Left lung (tissue), 10 donors: Measurements from ENCODE around the gene ZBBX. TPM values are rescaled to one million over a fixed set of nuclear protein-coding genes. Genes with fewer than 3 reads are reported as not detected.

ENCODE experiments used
- ATAC-seq: fragments of 200-7000 bp; cut with Tn5 transposase; one replicate; pipeline ENCODE4 v1.9.1; 2020; ENCODE audit warnings: moderate library complexity
- DNase-seq, 4 donors: peaks; one replicate each; pipeline ENCODE4 v3.0.0-alpha.2; 2013 to 2020
- H3K27ac ChIP-seq, 2 donors: fragments of 200-600 bp; sonication (generic) in 1 of 2; one replicate each; pipeline versions ENCODE4 v1.5.0 to v1.8.0; 2020 to 2021
- H3K27me3 ChIP-seq, 2 donors: fragments of 200-600 bp; sonication (generic) in 1 of 2; one replicate each; pipeline versions ENCODE4 v1.5.0 to v1.8.0; 2020 to 2021
- H3K36me3 ChIP-seq, 2 donors: fragments of 200-600 bp; sonication (generic) in 1 of 2; one replicate each; pipeline versions ENCODE4 v1.5.0 to v1.8.0; 2020 to 2021
- H3K4me1 ChIP-seq, 2 donors: fragments of 200-600 bp; one replicate each; pipeline ENCODE4 v1.8.0; 2021
- H3K4me3 ChIP-seq, 2 donors: fragments of 200-600 bp; sonication (generic) in 1 of 2; one replicate each; pipeline versions ENCODE4 v1.5.0 to v1.8.0; 2020 to 2021; ENCODE audit warnings: mild to moderate bottlenecking in 1 of 2
- H3K9me3 ChIP-seq, 2 donors: fragments of 200-600 bp; sonication (generic) in 1 of 2; one replicate each; pipeline versions ENCODE4 v1.5.0 to v1.8.0; 2020 to 2021
- intact Hi-C, 2 donors: fragments of 100-400 bp; cut with DNase I; formaldehyde crosslinking; loops; one replicate each; pipeline versions ENCODE4 v1.11.2 to v1.14.2; 2022
- polyA plus RNA-seq, 6 donors: library from polyadenylated mRNA; unstranded; fragments of 120-200 nt; gene quantifications; one replicate each; pipeline ENCODE4 v1.2.1, GENCODE V29; 2013; ENCODE audit not compliant: insufficient read length in 6 of 6
- total RNA-seq, 2 donors: library from RNA; stranded (reverse); fragmentation: NEBNext Ultra II Directional; extraction: Animal tissue kit (Norgen Biotek cat#: 25700); gene quantifications; one replicate each; pipeline ENCODE4 v1.2.1, GENCODE V29; 2021
- TF ChIP-seq, protein P1 (sequence below), 2 donors: fragments of 200-600 bp; sonication (generic) in 1 of 2; IDR thresholded peaks; one replicate each; pipeline versions ENCODE4 v1.5.0 to v1.8.0; 2021; ENCODE audit warnings: antibody characterized with exemption in 2 of 2
- donor health status: DM: no; HTN: yes; CAD: no.
- donor health status: DM: no; HTN: no; CAD: no.

Gene ZBBX
- total and polyA plus RNA-seq, 8 donors, result 1.5 to 9.8 (median 8.0) TPM; not detected in 1

DNA sequence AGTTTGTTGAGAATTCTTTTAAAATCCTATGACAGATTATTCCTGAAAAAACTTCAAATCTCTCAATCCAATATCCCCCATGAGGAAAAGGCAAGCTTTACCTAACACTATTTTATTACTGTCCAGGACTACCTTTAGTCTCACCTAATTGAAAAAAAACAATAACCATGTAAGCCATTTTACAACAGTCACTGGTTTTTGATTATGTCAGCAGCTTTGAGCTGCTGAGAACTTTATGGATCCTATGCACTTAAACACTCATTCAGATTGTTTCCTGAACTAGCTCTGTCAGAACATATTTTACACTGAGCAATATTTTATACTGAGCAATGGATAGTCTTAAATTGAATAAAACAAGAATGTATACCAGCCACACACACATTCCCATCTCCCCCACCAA lies 79.9 kb downstream of the ZBBX start:
- TF ChIP-seq, protein P1, sequence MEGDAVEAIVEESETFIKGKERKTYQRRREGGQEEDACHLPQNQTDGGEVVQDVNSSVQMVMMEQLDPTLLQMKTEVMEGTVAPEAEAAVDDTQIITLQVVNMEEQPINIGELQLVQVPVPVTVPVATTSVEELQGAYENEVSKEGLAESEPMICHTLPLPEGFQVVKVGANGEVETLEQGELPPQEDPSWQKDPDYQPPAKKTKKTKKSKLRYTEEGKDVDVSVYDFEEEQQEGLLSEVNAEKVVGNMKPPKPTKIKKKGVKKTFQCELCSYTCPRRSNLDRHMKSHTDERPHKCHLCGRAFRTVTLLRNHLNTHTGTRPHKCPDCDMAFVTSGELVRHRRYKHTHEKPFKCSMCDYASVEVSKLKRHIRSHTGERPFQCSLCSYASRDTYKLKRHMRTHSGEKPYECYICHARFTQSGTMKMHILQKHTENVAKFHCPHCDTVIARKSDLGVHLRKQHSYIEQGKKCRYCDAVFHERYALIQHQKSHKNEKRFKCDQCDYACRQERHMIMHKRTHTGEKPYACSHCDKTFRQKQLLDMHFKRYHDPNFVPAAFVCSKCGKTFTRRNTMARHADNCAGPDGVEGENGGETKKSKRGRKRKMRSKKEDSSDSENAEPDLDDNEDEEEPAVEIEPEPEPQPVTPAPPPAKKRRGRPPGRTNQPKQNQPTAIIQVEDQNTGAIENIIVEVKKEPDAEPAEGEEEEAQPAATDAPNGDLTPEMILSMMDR (IDR thresholded peaks at IDR 0.05), result no peak
- Histone ChIP-seq H3K27me3 (no peaks in the 10 kb centered on the region), H3K9me3 (peaks cover 0 to 5% of the 10 kb centered on the region in 2 donors), H3K4me3 (no peak overlapping the region), H3K36me3 (no peaks in the 10 kb centered on the region), H3K4me1 (no peaks in the 10 kb centered on the region), H3K27ac (no peak overlapping the region)
- no peak for DNase-seq
- intact Hi-C loops, result no loop called here
- no peak for ATAC-seq

DNA sequence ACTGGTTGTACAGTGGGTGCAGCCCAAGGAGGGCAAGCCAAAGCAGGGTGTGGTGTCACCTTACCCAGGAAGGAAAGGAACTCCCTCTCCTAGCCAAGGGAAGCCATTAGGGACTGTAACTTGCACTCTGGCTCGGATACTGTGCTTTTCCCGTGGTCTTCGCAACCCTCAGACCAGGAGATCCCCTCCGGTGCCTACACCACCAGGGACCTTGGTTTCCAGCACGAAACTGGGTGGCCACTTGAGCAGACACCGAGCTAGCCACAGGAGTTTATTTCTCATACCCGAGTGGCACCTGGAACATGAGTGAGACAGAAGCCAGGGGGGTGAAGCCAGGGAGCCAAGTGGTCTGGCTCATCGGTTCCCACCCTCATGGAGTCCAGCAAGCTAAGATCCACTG lies 90.7 kb downstream of the ZBBX start:
- Histone ChIP-seq H3K27me3 (no peaks in the 10 kb centered on the region), H3K4me3 (no peak overlapping the region), H3K27ac (no peak overlapping the region), H3K4me1 (no peaks in the 10 kb centered on the region), H3K36me3 (no peaks in the 10 kb centered on the region), H3K9me3 (peaks cover 0 to 3% of the 10 kb centered on the region in 2 donors)
- TF ChIP-seq, protein P1 (IDR thresholded peaks at IDR 0.05), result no peak
- intact Hi-C loops, result no loop called here
- no peak for ATAC-seq
- DNase-seq, result no peak

DNA sequence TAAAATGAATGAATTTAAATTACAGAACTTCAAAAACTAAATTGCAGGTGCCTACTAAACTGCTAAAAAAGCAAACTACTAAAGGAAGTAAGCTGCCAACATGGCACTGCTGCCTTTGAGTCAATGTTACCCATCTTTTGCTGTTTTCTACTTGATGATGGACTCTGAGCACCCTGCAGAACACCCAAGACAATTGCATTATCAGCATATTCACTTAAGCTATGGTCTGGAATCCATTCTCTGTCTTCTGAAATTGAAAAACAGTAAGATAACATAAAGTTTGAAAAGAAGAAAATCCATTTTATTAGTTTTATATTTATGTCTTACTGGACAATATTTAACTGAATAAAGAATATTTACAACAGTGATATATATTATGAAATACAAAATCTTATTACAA lies 91.4 kb downstream of the ZBBX start:
- TF ChIP-seq, protein P1 (IDR thresholded peaks at IDR 0.05), result no peak
- no peak overlapping the region for H3K4me3 ChIP-seq
- no peaks in the 10 kb centered on the region for H3K36me3 ChIP-seq
- peaks cover 0 to 3% of the 10 kb centered on the region in 2 donors for H3K9me3 ChIP-seq
- no peaks in the 10 kb centered on the region for H3K4me1 ChIP-seq
- ATAC-seq, result no peak
- intact Hi-C loops, result no loop called here
- no peaks in the 10 kb centered on the region for H3K27me3 ChIP-seq
- DNase-seq, result no peak
- H3K27ac ChIP-seq, result no peak overlapping the region

DNA sequence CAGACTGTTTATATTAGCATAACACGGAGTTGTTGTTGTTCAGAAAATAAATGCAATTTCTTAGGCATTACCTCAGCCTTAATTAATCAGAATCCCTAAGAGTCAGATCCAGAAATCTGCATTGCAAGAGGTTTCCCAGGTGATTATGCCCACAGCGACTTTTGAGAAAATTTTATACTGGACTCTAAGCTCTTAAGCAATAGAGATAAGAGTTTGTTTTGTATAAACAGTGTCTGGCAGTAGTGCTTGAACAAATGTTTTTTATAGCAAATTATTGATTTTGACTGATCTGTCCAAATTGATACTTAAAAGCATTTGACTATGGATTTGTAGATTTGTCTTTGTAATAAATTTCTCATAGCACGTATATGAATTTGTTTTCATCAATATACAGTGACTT lies 92.8 kb downstream of the ZBBX start:
- intact Hi-C loops, result no loop called here
- H3K27ac ChIP-seq, result no peak overlapping the region
- no peak for ATAC-seq
- H3K4me3 ChIP-seq, result no peak overlapping the region
- H3K36me3 ChIP-seq, result no peaks in the 10 kb centered on the region
- TF ChIP-seq, protein P1 (IDR thresholded peaks at IDR 0.05), result no peak
- H3K4me1 ChIP-seq, result no peaks in the 10 kb centered on the region
- peaks cover 0 to 3% of the 10 kb centered on the region in 2 donors for H3K9me3 ChIP-seq
- no peaks in the 10 kb centered on the region for H3K27me3 ChIP-seq
- no peak for DNase-seq

DNA sequence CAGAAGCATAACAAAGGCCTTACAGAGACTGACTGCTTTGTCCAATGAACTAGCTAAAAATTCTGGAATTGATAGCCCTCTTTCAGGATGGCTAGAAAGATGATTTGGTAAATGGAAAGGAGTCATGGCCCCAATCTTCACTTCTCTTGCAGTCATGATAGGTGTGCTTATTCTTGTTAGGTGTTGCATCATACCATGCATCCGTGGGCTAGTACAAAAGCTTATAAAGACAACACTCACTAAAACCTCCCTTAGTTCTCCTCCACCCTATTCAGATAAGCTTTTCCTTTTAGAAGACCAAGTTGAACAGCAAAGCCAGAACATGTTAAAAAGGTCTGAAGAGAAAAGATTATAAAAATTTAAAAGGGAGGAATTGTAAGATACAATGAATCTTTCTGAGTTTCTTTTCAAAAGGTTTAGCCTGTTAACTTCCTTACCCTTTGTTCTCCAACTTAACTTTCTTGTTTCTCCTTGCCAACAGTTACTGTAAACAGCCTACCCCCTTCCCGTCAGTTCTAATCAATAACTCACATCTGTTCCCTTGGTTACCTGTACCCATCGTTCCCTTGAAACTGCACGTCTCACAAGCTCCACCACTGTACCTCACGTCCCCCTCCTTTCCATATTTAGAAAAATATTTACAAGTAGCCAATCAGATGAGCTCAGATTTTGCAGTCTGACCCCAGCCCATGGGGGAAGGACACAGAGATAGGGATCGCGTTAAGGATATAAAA lies 105.8 kb downstream of the ZBBX start:
- Histone ChIP-seq H3K36me3 (no peaks in the 10 kb centered on the region), H3K27ac (no peak overlapping the region), H3K4me1 (no peaks in the 10 kb centered on the region), H3K9me3 (peaks cover 0 to 7% of the 10 kb centered on the region in 2 donors), H3K4me3 (no peak overlapping the region), H3K27me3 (no peaks in the 10 kb centered on the region)
- DNase-seq (no peak), ATAC-seq (no peak)
- TF ChIP-seq, protein P1 (IDR thresholded peaks at IDR 0.05), result no peak
- intact Hi-C loops, result no loop called here
